ENCODE measurements around the gene DPYSL4.

The DPYSL4 gene

DNA sequence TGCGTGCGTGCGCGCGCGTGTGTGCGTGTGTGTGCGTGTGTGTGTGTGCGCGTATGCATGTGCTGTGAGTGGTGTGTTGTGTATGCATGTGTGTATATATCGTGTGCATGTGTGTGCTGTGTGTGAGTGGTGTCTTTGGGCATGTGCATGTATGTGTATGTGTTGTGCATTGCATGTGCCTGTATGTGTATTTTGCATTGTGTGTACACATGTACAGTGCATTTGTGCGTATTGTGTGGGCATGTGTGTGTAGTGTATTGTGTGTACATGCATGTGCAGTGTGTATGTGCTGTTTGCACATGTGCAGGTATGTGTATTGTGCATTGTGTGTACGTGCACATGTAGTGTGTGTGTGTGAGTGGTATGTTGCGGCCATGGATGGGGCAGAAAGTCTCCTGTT is 6.0 kb upstream of the DPYSL4 start:
- TF ChIP-seq JUND (IDR thresholded peaks at IDR 0.05; ENCODE audit: low read depth) = no peak
- no peak for DNase-seq (ENCODE audit: low read depth in 1 of 2, low spot score in 1 of 2)
- in situ Hi-C loops (cut with HindIII; ENCODE audit: low pct_unique_long_range_greater_than_20kb, low sequenced_read_pairs) = no loop called here

DNA sequence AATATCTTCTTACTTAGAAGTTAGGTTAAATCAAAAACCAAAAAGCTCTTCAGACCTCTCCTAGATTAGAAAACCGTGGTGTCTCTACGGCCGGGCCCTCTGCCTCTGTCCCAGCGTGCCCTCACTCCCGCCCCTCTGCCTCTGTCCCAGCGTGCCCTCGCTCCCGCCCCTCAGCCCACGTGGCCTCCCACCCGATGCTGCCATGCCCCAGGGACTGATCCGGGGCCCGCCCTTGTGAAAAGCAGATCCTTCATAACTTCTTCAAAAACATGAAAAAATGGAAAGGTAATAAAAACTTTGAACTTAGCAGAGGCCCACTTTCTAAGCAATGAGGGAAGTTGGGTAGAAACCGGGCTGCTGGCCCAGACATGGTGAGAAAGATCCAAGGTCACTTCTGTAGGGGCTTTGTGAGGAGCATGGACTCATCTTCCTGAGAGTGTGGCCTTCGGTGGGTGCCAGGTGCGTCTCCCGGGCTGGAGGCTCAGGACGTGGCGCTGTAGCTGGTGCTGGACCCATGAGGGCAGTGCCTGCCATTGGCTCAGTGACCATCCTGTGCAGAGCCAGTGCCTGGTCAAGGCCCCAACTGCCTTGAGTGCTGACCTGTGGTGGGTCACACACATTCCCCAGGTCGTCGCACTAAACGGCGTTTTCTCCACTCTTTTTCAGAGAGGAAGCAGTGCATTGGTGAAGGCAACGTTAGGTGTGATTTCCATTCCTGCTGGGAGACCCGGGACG is 4.9 kb upstream of the DPYSL4 start:
- no peak for DNase-seq (ENCODE audit: low read depth in 1 of 2, low spot score in 1 of 2)
- in situ Hi-C loops (cut with HindIII; ENCODE audit: low pct_unique_long_range_greater_than_20kb, low sequenced_read_pairs) = no loop called here
- TF ChIP-seq JUND (IDR thresholded peaks at IDR 0.05; ENCODE audit: low read depth) = no peak

DNA sequence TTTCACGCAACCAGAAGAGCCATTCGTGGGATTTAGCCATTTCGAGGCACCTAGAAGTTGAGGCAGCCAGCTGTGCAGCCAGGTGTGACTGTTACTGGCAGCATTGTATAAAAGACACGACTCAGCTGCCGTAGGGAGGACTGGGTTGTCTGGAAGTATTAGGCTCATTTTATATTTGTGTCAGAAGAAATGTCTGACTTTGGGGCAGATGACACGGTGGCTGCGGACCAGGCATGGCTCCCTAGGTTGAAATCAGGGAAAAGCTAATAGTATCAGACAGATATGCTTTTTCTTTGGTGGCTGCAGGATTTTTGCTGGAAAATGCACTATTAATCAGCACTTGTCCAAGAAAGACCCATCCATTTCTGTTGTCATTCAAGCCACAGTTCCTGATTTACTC is 4.2 kb upstream of the DPYSL4 start:
- TF ChIP-seq JUND (IDR thresholded peaks at IDR 0.05; ENCODE audit: low read depth) = no peak
- in situ Hi-C loops (cut with HindIII; ENCODE audit: low pct_unique_long_range_greater_than_20kb, low sequenced_read_pairs) = no loop called here
- no peak for DNase-seq (ENCODE audit: low read depth in 1 of 2, low spot score in 1 of 2)

DNA sequence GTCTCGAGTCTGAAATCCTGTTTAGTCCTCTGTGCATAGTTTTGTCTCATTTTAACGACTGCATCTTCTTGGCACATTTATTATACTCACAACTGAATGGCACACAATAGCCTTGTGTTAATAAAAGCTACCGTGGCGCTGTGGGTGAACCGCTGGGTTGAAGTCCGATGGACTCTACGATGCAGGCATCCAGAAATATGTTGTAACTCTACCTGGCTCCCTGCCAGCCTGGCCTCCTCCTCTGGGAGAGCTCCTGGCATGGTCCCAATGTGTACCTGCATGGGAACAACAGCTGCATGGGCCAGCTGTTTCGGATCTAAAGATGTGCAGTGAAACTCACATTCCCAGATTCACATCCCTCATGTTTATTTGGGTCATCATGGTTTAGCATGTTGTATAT is 3.7 kb upstream of the DPYSL4 start:
- TF ChIP-seq JUND (IDR thresholded peaks at IDR 0.05; ENCODE audit: low read depth) = no peak
- in situ Hi-C loops (cut with HindIII; ENCODE audit: low pct_unique_long_range_greater_than_20kb, low sequenced_read_pairs) = no loop called here

DNA sequence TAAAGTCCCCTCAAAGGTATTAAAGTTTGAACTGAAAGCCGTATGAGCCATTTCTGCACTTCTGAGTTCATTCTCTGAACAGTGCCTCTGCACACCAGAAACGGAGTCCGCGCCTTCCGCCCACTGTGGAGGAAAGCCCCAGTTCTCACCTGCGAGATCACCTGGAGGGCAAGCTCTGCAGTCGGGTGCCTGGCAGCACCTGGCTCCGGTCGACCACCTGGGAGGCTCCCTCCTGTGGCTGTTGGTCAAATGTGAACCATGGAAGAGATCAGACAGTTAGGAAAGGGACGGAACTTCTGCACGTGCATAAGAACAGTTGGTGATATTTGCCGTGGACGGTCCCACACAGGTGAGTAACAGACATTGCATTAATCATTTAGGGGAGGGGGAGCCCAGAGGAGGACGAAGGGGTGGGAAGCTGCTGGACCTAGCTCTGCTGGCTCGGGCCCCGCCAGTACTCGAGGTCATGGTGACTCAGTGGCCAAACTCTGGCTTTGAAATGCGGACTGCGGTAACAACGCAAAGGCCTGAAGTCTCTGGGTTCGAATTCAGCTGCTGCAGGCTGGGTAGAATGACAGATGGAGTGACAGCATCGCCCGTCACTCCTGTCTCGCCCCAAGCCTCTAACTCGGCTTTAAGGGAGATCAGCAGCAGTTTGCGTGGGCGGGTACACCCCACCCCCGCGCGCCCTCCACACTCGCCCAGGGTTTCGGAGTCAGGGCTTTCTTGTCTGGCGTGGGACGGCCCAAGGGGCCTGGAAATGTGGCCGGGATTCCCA is 1.7 kb upstream of the DPYSL4 start:
- in situ Hi-C loops (cut with HindIII; ENCODE audit: low pct_unique_long_range_greater_than_20kb, low sequenced_read_pairs) = no loop called here
- TF ChIP-seq JUND (IDR thresholded peaks at IDR 0.05; ENCODE audit: low read depth) = no peak
- DNase-seq (ENCODE audit: low read depth in 1 of 2, low spot score in 1 of 2) = no peak

More for the DNA sequence above, 3.7 kb upstream of the DPYSL4 start:
- DNase-seq (ENCODE audit: low read depth in 1 of 2, low spot score in 1 of 2) = no peak

DNA sequence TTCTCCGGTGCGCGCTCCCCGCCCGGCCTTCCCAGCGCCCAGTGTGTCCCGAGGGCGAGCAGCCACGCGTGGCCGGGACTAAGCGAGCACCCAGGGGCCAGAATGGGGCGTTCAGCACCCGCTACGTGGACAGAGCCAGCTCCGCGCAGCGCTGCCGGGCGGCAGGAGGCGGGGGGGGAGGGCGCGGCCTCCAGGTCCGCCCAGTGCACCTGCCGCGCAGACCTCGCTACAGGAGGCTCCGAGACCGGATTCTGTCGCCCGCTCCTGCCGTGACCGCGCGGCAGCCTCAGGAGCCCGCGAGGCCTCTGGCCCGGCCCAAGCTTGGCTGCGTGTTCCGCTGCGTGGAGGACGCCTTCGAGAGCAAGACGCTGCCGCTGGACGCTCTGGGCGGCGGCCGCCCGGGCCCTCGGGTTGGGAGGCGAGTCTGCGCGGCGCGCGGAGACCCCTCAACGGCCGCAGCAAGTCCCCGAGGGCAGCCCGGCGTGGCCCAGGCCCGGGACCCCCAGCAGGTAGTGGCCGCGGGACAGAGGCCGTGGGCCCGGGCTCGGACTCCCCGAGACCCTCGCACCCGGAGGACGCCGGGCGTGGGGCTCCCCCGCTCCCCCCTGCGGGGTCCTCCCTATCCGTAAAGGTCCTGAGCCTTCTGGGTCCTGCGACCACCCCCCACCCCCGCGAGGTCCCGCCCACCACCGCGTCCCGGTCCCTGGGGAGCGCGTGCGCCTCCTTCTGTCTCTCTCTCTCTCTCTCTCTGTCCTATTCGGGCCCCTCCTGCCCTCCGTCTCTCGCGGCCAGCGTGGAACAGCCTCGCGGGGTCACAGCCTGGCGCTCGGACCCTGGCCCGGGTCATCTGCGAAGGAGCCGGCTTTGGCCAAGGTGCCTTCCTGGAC is 904 bp upstream of the DPYSL4 start:
- in situ Hi-C loops (cut with HindIII; ENCODE audit: low pct_unique_long_range_greater_than_20kb, low sequenced_read_pairs) = no loop called here
- no peak for TF ChIP-seq JUND (IDR thresholded peaks at IDR 0.05; ENCODE audit: low read depth)
- DNase-seq (ENCODE audit: low read depth in 1 of 2, low spot score in 1 of 2) = peak; percentile 80 to 88

DNA sequence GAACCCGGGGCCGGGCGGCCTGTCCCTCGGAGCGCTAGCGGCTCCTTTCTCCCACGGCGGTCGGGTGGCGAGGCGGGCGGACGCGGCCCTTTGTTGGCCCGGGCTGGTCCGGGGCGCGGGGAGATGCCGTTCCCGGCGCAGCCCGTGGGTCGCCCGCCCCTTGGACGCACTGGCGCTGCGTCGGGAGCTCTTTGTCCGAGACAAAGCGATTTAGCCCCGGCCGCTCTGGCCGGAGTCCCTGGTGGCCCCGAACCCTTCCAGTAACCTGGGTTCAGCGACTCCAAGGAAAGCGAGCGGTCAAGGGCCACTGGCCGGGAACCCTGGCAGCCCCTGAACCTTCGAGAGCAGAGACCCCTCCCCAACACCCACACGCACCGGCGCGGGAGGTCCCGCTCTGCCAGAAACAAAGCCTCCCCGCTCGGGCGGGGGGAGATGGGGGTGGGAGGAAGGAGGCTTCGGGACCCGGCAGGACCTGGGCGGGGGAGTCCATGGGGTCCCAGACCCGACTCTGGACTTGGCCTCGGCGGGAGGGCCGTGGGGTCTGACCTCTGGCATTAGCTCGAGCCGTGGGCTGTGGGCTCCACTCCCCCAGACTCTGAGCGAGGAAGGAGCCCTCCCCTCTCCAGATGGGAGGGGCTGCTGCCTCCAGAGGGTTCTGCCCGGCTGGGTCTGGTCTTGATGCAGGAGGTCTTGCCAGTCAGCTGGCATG is 836 bp downstream of the DPYSL4 start:
- no peak for TF ChIP-seq JUND (IDR thresholded peaks at IDR 0.05; ENCODE audit: low read depth)
- in situ Hi-C loops (cut with HindIII; ENCODE audit: low pct_unique_long_range_greater_than_20kb, low sequenced_read_pairs) = no loop called here
- no peak for DNase-seq (ENCODE audit: low read depth in 1 of 2, low spot score in 1 of 2)

DNA sequence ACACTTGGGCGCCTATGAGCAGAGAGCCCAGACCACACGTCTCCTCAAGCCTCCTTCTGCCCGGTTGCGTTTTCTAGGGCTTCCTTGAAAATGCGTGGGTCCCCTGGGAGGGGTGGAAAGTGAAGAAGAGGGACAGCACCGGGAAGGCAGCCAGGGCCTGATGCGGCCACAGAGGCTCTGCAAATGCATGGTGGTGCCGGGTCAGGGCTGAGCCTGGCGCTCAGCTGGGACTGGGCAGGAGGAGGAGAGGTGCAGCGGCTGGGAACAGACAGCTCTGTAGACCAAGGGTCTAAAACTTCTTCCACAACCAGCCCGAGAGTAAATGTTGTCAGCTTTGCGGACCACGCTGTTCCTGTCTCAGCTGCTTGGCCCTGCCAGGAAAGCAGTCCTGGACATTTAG is 1.6 kb downstream of the DPYSL4 start:
- TF ChIP-seq JUND (IDR thresholded peaks at IDR 0.05; ENCODE audit: low read depth) = no peak
- in situ Hi-C loops (cut with HindIII; ENCODE audit: low pct_unique_long_range_greater_than_20kb, low sequenced_read_pairs) = no loop called here
- DNase-seq (ENCODE audit: low read depth in 1 of 2, low spot score in 1 of 2) = no peak

DNA sequence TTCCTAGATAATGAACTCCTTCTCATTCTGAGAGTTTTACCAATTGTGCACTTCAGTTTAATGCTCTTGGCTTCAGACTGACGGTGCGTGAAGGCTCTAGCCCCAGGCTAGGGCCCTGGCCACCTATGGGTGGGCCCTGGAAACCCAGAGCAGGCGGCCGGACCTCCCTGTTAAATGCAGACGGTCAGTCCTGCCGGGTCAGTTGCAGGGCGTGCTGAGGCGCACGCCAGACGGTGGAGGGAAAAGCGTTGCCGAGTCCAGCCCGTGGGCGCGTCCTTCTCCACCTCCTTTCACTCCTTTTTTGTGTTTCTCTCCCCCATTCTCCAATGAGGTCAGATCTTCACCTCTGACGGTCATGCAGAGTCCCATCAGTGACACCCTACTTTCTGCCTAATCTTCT is 2.3 kb downstream of the DPYSL4 start:
- no peak for DNase-seq (ENCODE audit: low read depth in 1 of 2, low spot score in 1 of 2)
- TF ChIP-seq JUND (IDR thresholded peaks at IDR 0.05; ENCODE audit: low read depth) = no peak
- in situ Hi-C loops (cut with HindIII; ENCODE audit: low pct_unique_long_range_greater_than_20kb, low sequenced_read_pairs) = no loop called here

DNA sequence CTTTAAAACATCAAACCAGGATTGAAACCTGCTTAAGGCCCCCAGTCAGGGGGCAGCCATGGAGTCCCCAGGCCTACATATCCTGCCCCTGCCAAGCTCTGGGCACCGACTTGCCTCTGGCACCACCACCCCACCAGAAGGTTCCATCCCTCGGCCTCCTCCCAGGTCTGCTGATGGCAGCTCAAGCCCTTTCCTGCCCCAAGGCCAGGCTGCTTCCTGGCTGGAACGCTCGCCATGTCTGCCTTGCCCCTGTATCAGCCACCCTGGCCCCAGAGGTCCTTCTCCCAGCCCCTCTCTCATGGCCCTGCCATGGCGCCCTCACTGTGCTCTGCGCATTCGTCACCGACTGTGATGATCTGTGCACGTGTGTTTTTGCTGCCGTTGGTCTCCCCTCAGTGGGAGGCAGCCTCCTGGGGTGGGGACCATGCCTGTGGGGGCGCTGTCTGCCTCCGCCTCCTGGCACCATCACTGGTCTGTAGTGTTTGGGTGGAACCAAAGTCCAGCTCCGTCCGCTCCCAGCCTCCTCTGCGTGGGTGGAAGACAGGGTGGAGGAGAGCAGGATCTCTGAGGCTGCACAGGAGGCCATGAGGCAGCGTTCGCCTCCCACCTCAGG is 3.2 kb downstream of the DPYSL4 start:
- in situ Hi-C loops (cut with HindIII; ENCODE audit: low pct_unique_long_range_greater_than_20kb, low sequenced_read_pairs) = no loop called here
- no peak for TF ChIP-seq JUND (IDR thresholded peaks at IDR 0.05; ENCODE audit: low read depth)
- no peak for DNase-seq (ENCODE audit: low read depth in 1 of 2, low spot score in 1 of 2)

DNA sequence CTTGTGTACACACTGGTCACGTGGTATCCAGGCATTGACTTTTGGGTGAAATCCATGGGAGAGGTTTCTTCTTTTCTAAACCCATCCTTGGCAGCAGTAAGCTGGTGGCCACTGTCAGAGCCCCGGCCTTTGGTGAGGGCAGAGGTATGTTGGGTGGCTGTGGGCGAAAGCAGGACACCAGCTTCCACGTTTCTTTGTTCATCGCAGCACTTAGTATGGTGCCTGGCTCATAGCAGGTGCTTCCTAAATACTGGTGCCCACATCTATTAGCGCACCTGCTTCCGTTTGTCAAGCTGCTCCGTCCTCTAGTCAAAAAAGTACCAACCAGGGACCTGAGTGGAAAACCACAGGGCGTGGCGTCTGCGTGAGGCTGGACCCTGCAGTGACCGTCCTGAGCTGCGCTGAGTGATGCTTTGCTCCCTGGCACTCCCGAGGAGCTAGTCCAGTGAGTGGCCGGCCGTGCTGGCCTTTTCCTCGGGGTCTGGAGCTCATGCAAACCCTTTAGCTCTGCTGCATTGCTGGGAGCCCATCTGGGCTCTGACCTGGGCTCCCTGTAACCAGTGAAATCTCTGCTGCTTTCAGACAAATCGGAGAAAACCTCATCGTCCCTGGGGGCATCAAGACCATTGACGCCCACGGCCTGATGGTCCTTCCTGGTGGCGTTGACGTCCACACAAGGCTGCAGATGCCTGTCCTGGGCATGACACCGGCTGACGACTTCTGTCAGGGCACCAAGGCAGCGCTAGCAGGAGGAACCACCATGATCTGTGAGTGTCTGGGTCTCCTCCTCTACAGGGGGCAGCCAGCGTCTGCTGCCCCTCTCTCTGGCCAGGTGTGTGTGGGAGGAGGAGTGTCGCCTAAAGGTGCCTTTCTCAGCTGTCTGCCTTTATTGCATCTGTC is 5.6 kb downstream of the DPYSL4 start:
- no peak for TF ChIP-seq JUND (IDR thresholded peaks at IDR 0.05; ENCODE audit: low read depth)
- no peak for DNase-seq (ENCODE audit: low read depth in 1 of 2, low spot score in 1 of 2)
- in situ Hi-C loops (cut with HindIII; ENCODE audit: low pct_unique_long_range_greater_than_20kb, low sequenced_read_pairs) = no loop called here
